ENCODE data around the gene TSPEAR. TPM values are rescaled to one million over a fixed set of nuclear protein-coding genes. Genes with fewer than 3 reads are reported as not detected.
"Not testable (repeated sequence)": the region's sequence is repeated elsewhere in the genome, so short reads cannot be mapped to it uniquely, and the experiment has no call there.

Gene TSPEAR
- total RNA-seq, 2 donors from 2014 or later, result 1.5 to 6.0 TPM

DNA sequence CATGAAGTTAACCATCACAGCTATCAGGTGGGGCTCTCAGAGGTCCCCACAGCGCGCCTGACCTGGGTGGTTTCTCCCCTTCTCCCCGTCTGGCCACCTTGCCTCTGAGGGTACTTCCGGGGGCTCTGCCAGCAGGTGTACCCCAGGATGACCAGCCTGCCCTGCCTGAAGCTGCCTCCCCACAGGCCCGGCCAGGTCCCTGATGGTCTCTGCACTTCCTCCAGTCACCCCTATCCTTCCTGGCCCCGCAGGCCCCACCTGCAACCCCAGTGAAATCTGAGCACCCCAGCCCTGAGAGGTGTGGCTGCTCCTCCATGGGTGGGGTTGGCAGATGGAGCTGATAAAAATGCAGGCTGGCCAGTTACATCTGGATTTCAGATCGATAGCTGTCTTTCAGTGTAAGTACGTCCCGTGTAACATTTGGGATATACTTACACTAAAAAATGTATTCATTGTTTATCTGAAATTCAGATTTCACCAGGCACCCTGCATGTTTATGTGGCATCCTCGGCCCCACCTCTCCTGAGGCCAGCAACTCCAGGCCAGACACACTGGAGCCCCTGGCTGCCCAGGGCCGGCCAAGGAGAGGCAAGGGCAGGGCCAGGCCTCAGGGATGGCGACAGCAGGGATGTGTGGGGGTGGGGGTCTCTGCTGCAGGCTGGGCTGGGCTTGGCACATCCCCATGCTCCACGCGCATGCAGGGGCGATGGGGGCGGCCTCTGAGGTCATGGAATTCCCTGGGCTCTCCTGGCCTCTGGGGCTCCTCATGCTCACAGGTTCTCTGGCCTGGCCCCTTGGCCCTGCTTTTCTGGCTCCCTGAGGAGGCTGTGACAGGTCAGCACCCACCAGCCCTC is 230.9 kb downstream of the TSPEAR start:
- peaks cover 17% of the 10 kb centered on the region for H3K9me3 Mint-ChIP-seq
- Histone ChIP-seq H3K4me3 (ENCODE audit: low read length) (no peak overlapping the region), H3K36me3 (ENCODE audit: control insufficient read depth, insufficient read depth, low read length) (peaks cover 40% of the 10 kb centered on the region), H3K9me3 (ENCODE audit: control insufficient read depth, low read length) (peaks cover 22% of the 10 kb centered on the region), H3K4me1 (ENCODE audit: control insufficient read depth, insufficient read depth, low read length) (no peaks in the 10 kb centered on the region), H3K9ac (ENCODE audit: extremely low read depth, low read length, poor library complexity, severe bottlenecking) (no peak overlapping the region), H3K27me3 (ENCODE audit: control insufficient read depth, insufficient read depth, low read length, poor library complexity, severe bottlenecking) (no peaks in the 10 kb centered on the region), H3K27ac (ENCODE audit: low read depth, low read length) (no peak overlapping the region)
- H3K4me1 Mint-ChIP-seq, result peaks cover 11% of the 10 kb centered on the region
- TF ChIP-seq, protein P1, sequence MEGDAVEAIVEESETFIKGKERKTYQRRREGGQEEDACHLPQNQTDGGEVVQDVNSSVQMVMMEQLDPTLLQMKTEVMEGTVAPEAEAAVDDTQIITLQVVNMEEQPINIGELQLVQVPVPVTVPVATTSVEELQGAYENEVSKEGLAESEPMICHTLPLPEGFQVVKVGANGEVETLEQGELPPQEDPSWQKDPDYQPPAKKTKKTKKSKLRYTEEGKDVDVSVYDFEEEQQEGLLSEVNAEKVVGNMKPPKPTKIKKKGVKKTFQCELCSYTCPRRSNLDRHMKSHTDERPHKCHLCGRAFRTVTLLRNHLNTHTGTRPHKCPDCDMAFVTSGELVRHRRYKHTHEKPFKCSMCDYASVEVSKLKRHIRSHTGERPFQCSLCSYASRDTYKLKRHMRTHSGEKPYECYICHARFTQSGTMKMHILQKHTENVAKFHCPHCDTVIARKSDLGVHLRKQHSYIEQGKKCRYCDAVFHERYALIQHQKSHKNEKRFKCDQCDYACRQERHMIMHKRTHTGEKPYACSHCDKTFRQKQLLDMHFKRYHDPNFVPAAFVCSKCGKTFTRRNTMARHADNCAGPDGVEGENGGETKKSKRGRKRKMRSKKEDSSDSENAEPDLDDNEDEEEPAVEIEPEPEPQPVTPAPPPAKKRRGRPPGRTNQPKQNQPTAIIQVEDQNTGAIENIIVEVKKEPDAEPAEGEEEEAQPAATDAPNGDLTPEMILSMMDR (conservative IDR thresholded peaks at IDR 0.05), result no peak
- WGBS, 2 experiments (ENCODE audit: insufficient coverage in 1 of 2, insufficient read length in 1 of 2), result 93% methylated on average over 5 to 16 of the region's 16 CpGs
- DNase-seq, result no peak
- H3K4me3 Mint-ChIP-seq, result no peak overlapping the region
- no peak overlapping the region for H3K27ac Mint-ChIP-seq
- H3K36me3 Mint-ChIP-seq (ENCODE audit: low read depth), result peaks cover 7% of the 10 kb centered on the region
- no peaks in the 10 kb centered on the region for H3K27me3 Mint-ChIP-seq (ENCODE audit: insufficient read depth)

DNA sequence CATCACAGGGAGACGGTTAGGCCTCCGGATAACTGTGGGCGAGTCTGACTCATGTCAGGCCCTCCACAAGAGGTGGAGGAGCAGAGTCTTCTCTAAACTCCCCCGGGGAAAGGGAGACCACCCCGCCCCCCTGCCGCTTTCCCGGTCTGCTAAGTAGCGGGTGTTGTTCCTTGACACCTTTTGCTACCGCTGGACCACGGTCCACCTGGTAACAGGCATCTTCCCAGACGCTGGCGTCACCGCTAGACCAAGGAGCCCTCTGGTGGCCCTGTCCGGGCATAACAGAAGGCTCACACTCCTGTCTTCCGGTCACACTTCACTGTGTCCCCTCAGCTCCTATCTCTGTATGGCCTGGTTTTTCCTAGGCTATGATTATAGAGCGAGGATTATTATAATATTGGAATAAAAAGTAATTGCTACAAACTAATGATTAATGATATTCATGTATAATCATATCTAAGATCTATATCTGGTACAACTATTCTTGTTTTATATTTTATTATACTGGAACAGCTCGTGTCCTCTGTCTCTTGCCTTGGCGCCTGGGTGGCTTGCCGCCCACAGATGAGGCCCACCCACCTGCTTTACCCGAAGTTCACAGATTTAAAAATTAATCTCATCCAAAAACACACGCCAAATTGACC is 231.7 kb downstream of the TSPEAR start:
- H3K27me3 ChIP-seq (ENCODE audit: control insufficient read depth, insufficient read depth, low read length, poor library complexity, severe bottlenecking); H3K4me1 ChIP-seq (ENCODE audit: control insufficient read depth, insufficient read depth, low read length); H3K27me3 Mint-ChIP-seq (ENCODE audit: insufficient read depth); H3K27ac Mint-ChIP-seq; H3K4me3 ChIP-seq (ENCODE audit: low read length); H3K9ac ChIP-seq (ENCODE audit: extremely low read depth, low read length, poor library complexity, severe bottlenecking); H3K27ac ChIP-seq (ENCODE audit: low read depth, low read length); H3K4me3 Mint-ChIP-seq; H3K36me3 Mint-ChIP-seq (ENCODE audit: low read depth): not testable (repeated sequence)
- Histone ChIP-seq H3K36me3 (ENCODE audit: control insufficient read depth, insufficient read depth, low read length) (peaks cover 42% of the 10 kb centered on the region), H3K9me3 (ENCODE audit: control insufficient read depth, low read length) (peaks cover 22% of the 10 kb centered on the region)
- peak; percentile 83 for DNase-seq
- peaks cover 11% of the 10 kb centered on the region for H3K4me1 Mint-ChIP-seq
- WGBS, 2 experiments (ENCODE audit: insufficient coverage in 1 of 2, insufficient read length in 1 of 2), result 56 to 100% methylated on average over 4 to 20 of the region's 21 CpGs
- peaks cover 17% of the 10 kb centered on the region for H3K9me3 Mint-ChIP-seq
- TF ChIP-seq, protein P1 (conservative IDR thresholded peaks at IDR 0.05), result peak; percentile 84

DNA sequence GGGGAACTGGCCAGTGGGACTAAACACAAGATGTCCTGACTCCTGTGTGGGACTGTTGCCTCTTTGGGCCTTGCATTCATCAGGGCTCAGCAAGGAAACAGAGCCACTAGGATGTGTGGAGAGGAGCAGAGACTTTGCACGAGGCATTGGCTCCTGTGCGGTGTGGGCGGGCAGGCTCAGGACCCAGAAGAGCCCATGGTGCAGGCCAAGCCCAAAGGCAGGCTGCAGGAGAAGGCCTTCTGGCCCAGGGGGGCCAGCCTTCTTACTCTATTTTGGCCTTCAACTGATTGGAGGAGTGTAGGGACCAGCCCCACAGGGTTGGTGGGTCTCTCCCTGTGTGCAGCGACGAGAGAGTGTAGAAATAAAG is 232.6 kb downstream of the TSPEAR start:
- no peak overlapping the region for H3K27ac ChIP-seq (ENCODE audit: low read depth, low read length)
- Mint-ChIP-seq H3K36me3 (ENCODE audit: low read depth) (peaks cover 7% of the 10 kb centered on the region), H3K27ac (no peak overlapping the region), H3K4me3 (no peak overlapping the region), H3K4me1 (peaks cover 9% of the 10 kb centered on the region), H3K27me3 (ENCODE audit: insufficient read depth) (no peaks in the 10 kb centered on the region), H3K9me3 (peaks cover 17% of the 10 kb centered on the region)
- no peak overlapping the region for H3K9ac ChIP-seq (ENCODE audit: extremely low read depth, low read length, poor library complexity, severe bottlenecking)
- 99 to 100% methylated on average over 3 to 5 of the region's 5 CpGs for WGBS, 2 experiments (ENCODE audit: insufficient coverage in 1 of 2, insufficient read length in 1 of 2)
- H3K4me3 ChIP-seq (ENCODE audit: low read length), result no peak overlapping the region
- peaks cover 42% of the 10 kb centered on the region for H3K36me3 ChIP-seq (ENCODE audit: control insufficient read depth, insufficient read depth, low read length)
- H3K4me1 ChIP-seq (ENCODE audit: control insufficient read depth, insufficient read depth, low read length), result no peaks in the 10 kb centered on the region
- TF ChIP-seq, protein P1 (conservative IDR thresholded peaks at IDR 0.05), result no peak
- H3K9me3 ChIP-seq (ENCODE audit: control insufficient read depth, low read length), result peaks cover 15% of the 10 kb centered on the region
- no peak for DNase-seq
- H3K27me3 ChIP-seq (ENCODE audit: control insufficient read depth, insufficient read depth, low read length, poor library complexity, severe bottlenecking), result no peaks in the 10 kb centered on the region

Measured in endodermal cell (in vitro differentiated cells).